ENCODE data around the gene TMEM183A.

Gene TMEM183A

GRCh38 chr1:203045821-203046594 is 38.8 kb downstream of the TMEM183A start:
- Histone ChIP-seq H3K36me3 (ENCODE audit: low read depth) (0 out of 2 replicates have a peak, but pooled peaks cover 7% of the 10 kb centered on the region), H3K27me3 (ENCODE audit: insufficient read depth, poor library complexity, severe bottlenecking) (no peaks in the 10 kb centered on the region), H3K9me3 (ENCODE audit: severe bottlenecking) (no peaks in the 10 kb centered on the region), H3K4me1 (ENCODE audit: insufficient read depth, poor library complexity, severe bottlenecking) (peaks cover 6% of the 10 kb centered on the region), H3K27ac (ENCODE audit: poor library complexity, severe bottlenecking) (no peak overlapping the region), H3K4me3 (ENCODE audit: severe bottlenecking) (no peak overlapping the region)
- no peak for TF ChIP-seq CTCF (IDR thresholded peaks at IDR 0.05; ENCODE audit: poor library complexity, severe bottlenecking)
- DNase-seq (ENCODE audit: low spot score) (no peak), ATAC-seq (ENCODE audit: low read depth) (no peak)

- no peak overlapping the region for H3K4me3 ChIP-seq (ENCODE audit: severe bottlenecking)
- no peak for TF ChIP-seq CTCF (IDR thresholded peaks at IDR 0.05; ENCODE audit: poor library complexity, severe bottlenecking)
- H3K27ac ChIP-seq (ENCODE audit: poor library complexity, severe bottlenecking), result no peak overlapping the region
- DNase-seq (ENCODE audit: low spot score) (no peak), ATAC-seq (ENCODE audit: low read depth) (peak; percentile 97)
- H3K36me3 ChIP-seq (ENCODE audit: low read depth), result 0 out of 2 replicates have a peak, but pooled peaks cover 7% of the 10 kb centered on the region
- no peaks in the 10 kb centered on the region for H3K27me3 ChIP-seq (ENCODE audit: insufficient read depth, poor library complexity, severe bottlenecking)
- H3K4me1 ChIP-seq (ENCODE audit: insufficient read depth, poor library complexity, severe bottlenecking), result peaks cover 6% of the 10 kb centered on the region
- H3K9me3 ChIP-seq (ENCODE audit: severe bottlenecking), result no peaks in the 10 kb centered on the region
Observed at GRCh38 chr1:203046984-203047630, 39.9 kb downstream of the TMEM183A start.

- H3K4me3 ChIP-seq (ENCODE audit: severe bottlenecking), result no peak overlapping the region
- no peaks in the 10 kb centered on the region for H3K9me3 ChIP-seq (ENCODE audit: severe bottlenecking)
- ATAC-seq (ENCODE audit: low read depth) (no peak), DNase-seq (ENCODE audit: low spot score) (no peak)
- no peaks in the 10 kb centered on the region for H3K27me3 ChIP-seq (ENCODE audit: insufficient read depth, poor library complexity, severe bottlenecking)
- no peak overlapping the region for H3K27ac ChIP-seq (ENCODE audit: poor library complexity, severe bottlenecking)
- H3K4me1 ChIP-seq (ENCODE audit: insufficient read depth, poor library complexity, severe bottlenecking), result peaks cover 6% of the 10 kb centered on the region
- H3K36me3 ChIP-seq (ENCODE audit: low read depth), result 0 out of 2 replicates have a peak, but pooled peaks cover 7% of the 10 kb centered on the region
- TF ChIP-seq CTCF (IDR thresholded peaks at IDR 0.05; ENCODE audit: poor library complexity, severe bottlenecking), result no peak
Observed at GRCh38 chr1:203048086-203048485, 40.9 kb downstream of the TMEM183A start.

GRCh38 chr1:203048555-203049051 is 41.4 kb downstream of the TMEM183A start:
- H3K9me3 ChIP-seq (ENCODE audit: severe bottlenecking), result no peaks in the 10 kb centered on the region
- DNase-seq (ENCODE audit: low spot score), result no peak
- 0 out of 2 replicates have a peak, but pooled peaks cover 7% of the 10 kb centered on the region for H3K36me3 ChIP-seq (ENCODE audit: low read depth)
- H3K27ac ChIP-seq (ENCODE audit: poor library complexity, severe bottlenecking), result no peak overlapping the region
- TF ChIP-seq CTCF (IDR thresholded peaks at IDR 0.05; ENCODE audit: poor library complexity, severe bottlenecking), result no peak
- no peaks in the 10 kb centered on the region for H3K27me3 ChIP-seq (ENCODE audit: insufficient read depth, poor library complexity, severe bottlenecking)
- ATAC-seq (ENCODE audit: low read depth), result peak; percentile 26; the same call in 2 of the 3 replicates
- H3K4me1 ChIP-seq (ENCODE audit: insufficient read depth, poor library complexity, severe bottlenecking), result peaks cover 6% of the 10 kb centered on the region
- no peak overlapping the region for H3K4me3 ChIP-seq (ENCODE audit: severe bottlenecking)
